ENCODE results near the gene MYO5B. TPM values are rescaled to one million over a fixed set of nuclear protein-coding genes. Genes with fewer than 3 reads are reported as not detected.

The MYO5B gene
- total RNA-seq, 2 donors from 2014 or later = 128 to 139 TPM

- peak; percentile 45 for ATAC-seq
- peak; percentile 48 to 50 for DNase-seq
- intact Hi-C loops (cut with DNase I, micrococcal nuclease) = no loop called here
Observed at GRCh38 chr18:50192995-50193795, 1.8 kb downstream of the MYO5B start.

DNA sequence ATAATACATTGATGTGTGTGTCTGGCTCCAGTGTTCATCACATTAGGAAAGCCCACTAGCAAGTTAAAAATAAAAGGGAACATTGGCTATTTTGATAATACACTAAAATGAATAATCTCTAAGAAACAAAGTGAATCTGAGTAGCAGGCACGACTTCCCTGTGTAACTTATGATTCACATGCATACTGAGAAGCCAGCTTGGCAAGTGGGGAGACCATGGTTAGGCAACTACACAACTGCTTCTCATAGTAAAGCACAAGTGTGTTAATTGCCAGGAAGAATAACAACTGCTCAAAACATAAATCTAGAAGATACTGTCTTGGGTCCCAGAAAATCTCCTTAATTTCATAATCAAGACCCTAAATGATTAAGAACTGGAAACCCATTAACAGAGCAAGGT lies 4.0 kb downstream of the MYO5B start:
- no peak for ATAC-seq

GRCh38 chr18:50190236-50190635 lies 4.7 kb downstream of the MYO5B start:
- ATAC-seq (no peak), DNase-seq (no peak)
- intact Hi-C loops (cut with DNase I, micrococcal nuclease) = no loop called here

More for the DNA sequence above, 4.0 kb downstream of the MYO5B start:
- intact Hi-C loops (cut with DNase I, micrococcal nuclease) = no loop called here
- DNase-seq = no peak

GRCh38 chr18:50189160-50189559 lies 5.8 kb downstream of the MYO5B start:
- intact Hi-C loops (cut with DNase I, micrococcal nuclease) = no loop called here
- ATAC-seq (no peak), DNase-seq (no peak)

DNA sequence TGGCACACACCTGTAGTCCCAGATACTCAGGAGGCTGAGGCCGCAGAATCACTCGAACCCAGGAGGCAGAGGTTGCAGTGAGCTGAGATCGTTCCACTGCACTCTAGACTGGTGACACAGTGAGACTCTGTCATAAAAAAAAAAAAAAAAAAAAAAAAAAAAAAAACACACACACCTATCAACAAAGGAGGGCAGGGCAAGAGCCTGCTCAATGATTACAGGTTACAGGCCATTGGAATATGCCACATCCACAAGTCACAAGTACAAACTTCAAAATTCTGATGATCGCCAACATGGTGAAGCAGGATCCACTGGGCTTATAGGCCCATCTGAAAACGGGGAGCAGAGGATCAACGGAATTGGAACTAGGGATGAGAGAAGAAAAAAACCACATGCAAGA lies 6.3 kb downstream of the MYO5B start:
- ATAC-seq (peak; percentile 61), DNase-seq (no peak)
- intact Hi-C loops (cut with DNase I, micrococcal nuclease) = no loop called here

DNA sequence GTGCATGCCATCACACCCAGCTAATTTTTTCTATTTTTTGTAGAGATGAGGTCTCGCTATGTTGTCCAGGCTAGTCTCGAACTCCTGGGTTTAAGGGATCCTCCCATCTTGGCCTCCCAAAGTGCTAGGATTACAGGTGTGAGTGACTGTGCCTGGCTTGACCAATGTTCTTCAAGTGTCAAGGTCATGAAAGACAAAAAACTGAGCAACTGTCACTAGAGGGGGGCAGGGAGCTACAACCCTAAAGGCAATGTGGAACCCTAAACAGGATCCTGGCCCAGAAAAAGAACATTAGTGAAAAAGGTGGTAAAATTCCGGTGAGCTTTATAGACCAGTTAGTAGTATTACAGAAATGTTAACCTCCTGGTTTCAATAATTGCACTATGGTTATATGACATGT lies 7.3 kb downstream of the MYO5B start:
- DNase-seq = no peak
- no peak for ATAC-seq
- intact Hi-C loops (cut with DNase I, micrococcal nuclease) = no loop called here

GRCh38 chr18:50186385-50186784 lies 8.6 kb downstream of the MYO5B start:
- ATAC-seq (no peak), DNase-seq (no peak)
- intact Hi-C loops (cut with DNase I, micrococcal nuclease) = no loop called here

GRCh38 chr18:50183556-50183955 lies 11.4 kb downstream of the MYO5B start:
- intact Hi-C loops (cut with DNase I, micrococcal nuclease) = no loop called here
- ATAC-seq (no peak), DNase-seq (no peak)

DNA sequence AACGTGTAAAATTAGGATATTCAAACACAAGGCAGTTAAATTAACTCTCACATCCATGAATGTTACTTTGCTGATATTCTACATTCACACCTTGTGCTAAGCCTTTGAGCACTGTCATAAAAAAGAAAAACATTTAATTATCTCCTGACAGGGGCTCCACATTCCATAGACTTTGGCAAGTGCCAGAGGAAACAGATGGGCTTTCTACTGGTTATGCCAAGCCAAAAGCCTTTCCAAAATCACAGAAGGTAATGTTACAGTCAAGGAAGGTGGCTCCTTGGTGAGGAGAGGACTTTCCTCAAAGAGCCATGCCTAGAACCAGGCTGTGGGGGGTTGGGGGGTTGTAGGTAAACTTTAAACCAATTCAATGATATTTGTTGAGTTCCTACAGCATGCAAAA lies 12.4 kb downstream of the MYO5B start:
- intact Hi-C loops (cut with DNase I, micrococcal nuclease) = no loop called here
- DNase-seq = no peak

DNA sequence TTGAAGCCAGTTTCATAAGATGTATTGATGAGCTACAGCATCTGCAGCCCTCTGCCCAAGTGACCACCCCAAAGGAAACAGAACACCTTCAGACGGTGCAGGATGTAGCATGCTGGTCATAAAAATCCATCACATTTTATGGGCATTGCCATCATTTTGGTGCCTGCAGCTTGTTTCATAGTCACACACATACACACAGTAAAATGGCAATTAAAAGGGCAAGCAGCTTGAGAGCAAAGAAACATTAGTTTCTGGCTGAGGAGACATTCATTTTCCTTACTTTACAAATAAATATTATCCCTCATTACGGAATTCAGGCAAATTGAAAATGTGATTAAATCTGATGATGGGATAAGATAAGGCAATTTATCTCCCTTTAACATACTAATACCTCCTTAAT lies 13.4 kb downstream of the MYO5B start:
- no peak for ATAC-seq
- DNase-seq = no peak
- intact Hi-C loops (cut with DNase I, micrococcal nuclease) = no loop called here

More for the DNA sequence above, 12.4 kb downstream of the MYO5B start:
- no peak for ATAC-seq

GRCh38 chr18:50179465-50179864 lies 15.5 kb downstream of the MYO5B start:
- ATAC-seq (no peak), DNase-seq (no peak)
- intact Hi-C loops (cut with DNase I, micrococcal nuclease) = no loop called here

DNA sequence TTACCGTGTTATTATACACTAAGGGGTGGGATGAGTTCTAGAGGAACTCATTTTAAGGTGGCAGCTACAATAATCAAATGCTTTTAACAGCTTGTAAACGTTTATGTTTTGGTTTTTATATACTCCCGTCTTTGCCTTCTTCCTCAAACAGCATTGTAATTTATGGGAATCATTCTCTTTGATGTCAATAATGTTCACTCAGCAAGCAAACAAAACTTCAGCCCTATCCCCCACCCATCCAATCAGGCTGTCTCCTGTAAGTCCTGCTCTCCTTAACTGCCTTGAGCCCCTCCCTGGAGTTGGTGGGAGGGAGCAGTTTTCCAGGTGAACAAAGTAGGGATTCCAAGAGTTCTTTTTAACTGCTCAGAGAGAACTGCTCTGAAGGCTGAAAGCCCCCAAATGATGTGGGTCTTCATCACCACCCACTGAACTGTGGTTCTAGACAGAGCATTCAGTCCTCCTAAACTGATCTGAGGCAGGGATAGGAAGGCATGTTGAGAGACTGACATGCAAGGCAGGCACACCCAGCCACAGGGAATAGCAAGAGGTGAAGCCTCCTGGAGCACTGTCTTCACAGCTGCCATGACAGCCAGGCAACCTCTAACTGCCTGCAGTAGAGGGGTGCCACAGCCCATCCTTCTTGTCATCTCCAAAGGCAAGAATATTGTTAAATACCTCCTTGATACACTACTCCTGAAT lies 17.5 kb downstream of the MYO5B start:
- DNase-seq (peak; percentile 36 to 53), ATAC-seq (peak; percentile 92)
- intact Hi-C loops (cut with DNase I, micrococcal nuclease) = no loop called here

GRCh38 chr18:50172367-50172766 lies 22.6 kb downstream of the MYO5B start:
- peak; percentile 17 for ATAC-seq
- intact Hi-C loops (cut with DNase I, micrococcal nuclease) = no loop called here
- no peak for DNase-seq

DNA sequence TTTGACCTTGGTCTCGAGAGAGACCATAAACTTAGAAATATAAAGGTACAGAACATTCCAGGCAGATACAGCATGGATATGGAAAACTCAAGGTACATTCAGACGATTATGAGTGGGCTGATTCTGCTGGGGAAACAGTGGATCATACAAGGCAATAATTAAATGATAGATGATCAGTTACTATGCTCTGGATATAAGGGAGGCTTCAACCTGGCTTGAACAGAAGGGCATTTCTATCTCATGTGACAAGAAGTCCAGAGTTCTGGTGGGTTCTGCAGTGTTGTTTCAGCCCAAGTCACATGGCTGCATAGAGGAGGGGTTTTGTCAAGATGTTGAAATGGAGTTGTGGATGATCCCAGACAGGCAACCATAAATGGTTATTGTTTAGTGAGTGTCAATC lies 23.5 kb downstream of the MYO5B start:
- ATAC-seq (no peak), DNase-seq (no peak)

DNA sequence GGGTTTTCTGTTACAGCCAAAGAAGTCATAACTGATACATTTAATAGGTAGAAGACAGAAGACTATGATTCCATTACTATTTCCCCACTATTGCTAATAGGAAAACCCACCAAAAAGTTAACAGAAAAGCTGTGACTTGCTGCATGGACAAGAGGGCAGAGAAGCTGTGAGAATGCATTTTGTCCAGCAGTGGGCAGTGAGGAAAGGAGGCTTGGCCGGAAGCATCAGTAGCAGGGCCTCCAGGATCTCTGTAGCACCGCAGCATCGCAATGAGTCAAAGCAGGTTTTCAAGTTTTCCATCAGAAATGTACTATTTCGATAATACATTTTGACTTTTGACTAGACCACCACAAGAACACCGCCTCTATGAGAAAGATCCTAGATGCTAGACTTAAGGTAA lies 24.9 kb downstream of the MYO5B start:
- ATAC-seq (no peak), DNase-seq (no peak)
- intact Hi-C loops (cut with DNase I, micrococcal nuclease) = no loop called here

More for the DNA sequence above, 23.5 kb downstream of the MYO5B start:
- intact Hi-C loops (cut with DNase I, micrococcal nuclease) = no loop called here

DNA sequence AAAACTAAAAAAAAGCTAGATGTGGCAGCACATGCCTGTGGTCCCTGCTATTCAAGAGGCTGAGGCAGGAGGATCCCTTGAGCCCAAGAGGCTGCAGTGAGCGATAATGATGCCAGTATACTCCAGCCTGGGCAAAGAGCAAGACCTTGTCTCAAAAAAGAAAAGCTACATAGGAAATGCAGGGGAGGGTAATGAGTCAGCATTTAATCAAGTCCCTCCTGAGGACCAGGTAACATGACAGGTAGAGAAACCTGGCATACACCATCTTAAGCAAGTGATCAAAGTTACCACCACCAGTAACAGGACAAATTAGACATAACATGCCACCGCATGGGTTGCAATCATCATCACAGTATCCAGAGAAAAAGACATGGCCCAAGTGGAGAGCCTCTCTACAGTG lies 25.8 kb downstream of the MYO5B start:
- no peak for ATAC-seq
- no peak for DNase-seq
- intact Hi-C loops (cut with DNase I, micrococcal nuclease) = no loop called here

- ATAC-seq (no peak), DNase-seq (no peak)
- intact Hi-C loops (cut with DNase I, micrococcal nuclease) = no loop called here
Observed at GRCh38 chr18:50167966-50168365, 27.0 kb downstream of the MYO5B start.

DNA sequence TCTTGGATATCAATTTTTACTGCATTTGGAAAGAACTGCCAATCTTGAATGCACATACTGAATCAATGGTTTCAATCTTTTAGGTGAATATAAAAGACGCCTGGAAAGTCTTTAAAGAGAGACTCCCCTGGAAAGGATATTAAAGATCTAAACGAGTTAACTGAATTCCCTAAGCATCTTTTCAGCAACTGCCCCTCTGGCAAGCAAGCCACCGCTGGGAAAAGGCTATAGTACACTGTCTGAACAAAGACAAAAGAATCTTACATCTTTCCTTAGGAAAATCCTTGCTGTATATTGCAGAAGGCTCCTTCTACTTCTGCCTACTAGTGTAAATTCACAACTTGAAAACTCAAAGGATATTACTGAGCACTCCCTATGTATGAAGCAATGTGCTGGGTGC lies 28.0 kb downstream of the MYO5B start:
- ATAC-seq = no peak
- no peak for DNase-seq
- intact Hi-C loops (cut with DNase I, micrococcal nuclease) = no loop called here

DNA sequence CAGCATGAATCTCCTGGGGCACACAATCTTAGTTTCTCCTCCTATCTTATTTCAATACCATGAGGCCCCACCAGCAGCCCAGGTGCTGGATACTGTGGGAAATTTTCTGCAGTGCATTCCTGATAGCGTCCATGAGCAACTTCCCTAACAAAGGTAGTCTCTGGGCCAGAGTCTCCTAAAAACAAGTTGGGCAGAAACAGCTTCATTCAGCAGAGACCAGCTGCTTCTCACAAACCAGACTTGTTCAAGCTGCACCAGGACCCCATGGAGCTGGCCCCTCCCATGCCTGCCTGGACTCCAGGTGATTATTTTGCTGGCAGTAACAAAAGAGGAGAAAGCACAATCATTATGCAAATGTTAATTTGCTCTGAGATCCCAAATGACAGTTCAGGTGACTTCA lies 31.4 kb downstream of the MYO5B start:
- ATAC-seq = no peak
- no peak for DNase-seq
- intact Hi-C loops (cut with DNase I, micrococcal nuclease) = no loop called here

DNA sequence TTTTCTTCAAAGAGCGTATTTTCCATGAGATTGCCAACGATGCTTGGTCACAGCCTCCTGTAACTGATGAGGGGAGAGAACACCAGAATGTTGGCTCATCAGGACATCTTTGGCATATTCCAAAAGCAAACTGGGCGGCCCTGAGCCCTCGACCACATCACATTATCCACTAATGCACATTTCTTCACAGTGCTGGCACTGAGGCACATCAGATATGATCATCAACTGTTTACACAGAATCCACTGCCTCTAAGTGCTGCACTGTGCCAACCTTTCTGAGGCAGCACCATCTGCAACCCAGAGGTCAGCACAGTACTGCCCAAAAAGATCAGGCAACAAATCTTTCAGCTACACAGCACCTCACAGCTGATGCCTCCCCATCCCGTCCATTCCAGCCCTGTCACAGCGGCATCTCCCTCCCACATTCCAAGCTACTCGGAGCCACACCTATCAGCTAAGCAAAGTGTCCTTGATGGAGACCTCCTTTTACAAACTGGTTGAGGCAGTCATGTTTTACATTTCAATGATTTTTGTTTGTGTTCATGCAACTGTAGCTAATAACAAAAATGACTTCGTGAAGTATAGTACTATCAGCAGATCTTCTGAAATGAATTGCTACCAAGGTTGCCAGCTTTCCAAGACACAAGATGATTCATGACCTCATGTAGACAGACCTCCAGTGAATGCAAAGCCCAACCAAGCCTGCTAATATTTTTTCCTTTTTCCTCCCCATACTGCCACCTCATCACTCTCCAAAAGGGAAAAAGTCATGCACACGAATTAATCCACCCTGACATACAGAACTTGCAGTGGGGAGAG lies 32.3 kb downstream of the MYO5B start:
- DNase-seq (no peak), ATAC-seq (no peak)
- intact Hi-C loops (cut with DNase I, micrococcal nuclease) = no loop called here

All from left colon (tissue), 2 donors.